Endothelial cell of umbilical vein (primary cell): ENCODE measurements around the gene HRNR. TPM values are rescaled to one million over a fixed set of nuclear protein-coding genes. Genes with fewer than 3 reads are reported as not detected.

Experiments
- BruUV-seq: library from RNA; stranded (reverse); fragments of 400-500 nt; replicated peaks from 2 replicates; lab custom pipeline; 2021; lab: Mats Ljungman, UMichigan
- CTCF ChIA-PET: fragments of 300-600, 350-600 bp; sonication (Branson Sonifier 250); formaldehyde crosslinking; loops from one replicate; lab custom pipeline; 2021; ENCODE audit warnings: antibody characterized with exemption, inconsistent platforms; lab: Charles Lee
- POLR2A ChIA-PET: fragments of 300-600, 350-600 bp; sonication (Branson Sonifier 250); formaldehyde crosslinking; loops from one replicate; lab custom pipeline; 2021; ENCODE audit warnings: antibody characterized with exemption, inconsistent platforms; lab: Charles Lee
- DNase-seq: peaks from one replicate; pipeline ENCODE4 v3.0.0-alpha.2; 2011; ENCODE audit warnings: low read depth, low spot score
- FAIRE-seq: peaks from 2 replicates; lab custom pipeline; 2011; peaks lifted over from hg19 to GRCh38; lab: Jason Lieb, UNC
- H2AFZ ChIP-seq: 2 replicates; pipeline ENCODE4 v1.6.0; 2012; ENCODE audit warnings: low read depth, low read length, control low read depth, inconsistent platforms
- H3K27ac ChIP-seq: 2 replicates; pipeline ENCODE4 v1.5.1; 2011; ENCODE audit warnings: low read depth, mild to moderate bottlenecking, control low read depth, low read length, moderate library complexity; ENCODE audit not compliant: insufficient read depth
- H3K27me3 ChIP-seq, 2 experiments: 2 replicates each; pipeline versions ENCODE4 v1.6.0 to v1.6.1; 2011; ENCODE audit warnings: low read length in 2 of 2, mixed read lengths in 1 of 2; ENCODE audit not compliant: control insufficient read depth in 2 of 2, insufficient read depth in 2 of 2
- H3K36me3 ChIP-seq, 2 experiments: 2 replicates in 1 of 2; 3 replicates in 1 of 2; pipeline ENCODE4 v1.5.1; 2011; ENCODE audit warnings: low read length in 2 of 2, mild to moderate bottlenecking in 1 of 2, moderate library complexity in 1 of 2; ENCODE audit not compliant: control insufficient read depth in 2 of 2, insufficient read depth in 2 of 2; ENCODE audit errors: extremely low read depth in 1 of 2
- H3K4me1 ChIP-seq: 3 replicates; pipeline ENCODE4 v1.5.1; 2011; ENCODE audit warnings: mild to moderate bottlenecking, low read length; ENCODE audit not compliant: control insufficient read depth, insufficient read depth; ENCODE audit errors: extremely low read depth
- H3K4me2 ChIP-seq: 2 replicates; pipeline ENCODE4 v1.6.1; 2011; ENCODE audit warnings: low read length, control low read depth, mixed read lengths; ENCODE audit not compliant: insufficient read depth
- H3K4me3 ChIP-seq, 3 experiments: fragments of 200-600 bp in 1 of 3; sonication (generic), shearing (Covaris generic) in 1 of 3; replicated peaks in 1 of 3; 2 replicates each; pipeline ENCODE4 v1.5.1; 2011 to 2016; ENCODE audit warnings: control low read depth in 3 of 3, low read length in 3 of 3, mild to moderate bottlenecking in 2 of 3, inconsistent platforms in 1 of 3, low read depth in 1 of 3, moderate library complexity in 1 of 3; ENCODE audit not compliant: insufficient read depth in 1 of 3
- H3K79me2 ChIP-seq: 2 replicates; pipeline ENCODE4 v1.6.0; 2012; ENCODE audit warnings: low read length, inconsistent platforms; ENCODE audit not compliant: control insufficient read depth, insufficient read depth
- H3K9ac ChIP-seq: replicated peaks from 2 replicates; pipeline ENCODE3; 2011; ENCODE audit warnings: low read length, control low read depth; ENCODE audit not compliant: insufficient read depth; ENCODE audit errors: extremely low read depth
- H3K9me1 ChIP-seq: replicated peaks from 3 replicates; pipeline ENCODE4 v1.6.0; 2011; ENCODE audit warnings: mild to moderate bottlenecking, low read length; ENCODE audit not compliant: control insufficient read depth, insufficient read depth; ENCODE audit errors: extremely low read depth
- H3K9me3 ChIP-seq: replicated peaks from 2 replicates; pipeline ENCODE4 v1.5.1; 2012; ENCODE audit warnings: low read length, inconsistent platforms; ENCODE audit not compliant: control insufficient read depth, insufficient read depth
- H4K20me1 ChIP-seq: replicated peaks from 2 replicates; pipeline ENCODE3; 2011; ENCODE audit warnings: mild to moderate bottlenecking, low read length; ENCODE audit not compliant: control insufficient read depth, insufficient read depth; ENCODE audit errors: extremely low read depth
- EZH2 ChIP-seq: IDR thresholded peaks from 2 replicates; pipeline ENCODE4 v1.6.1; 2012; ENCODE audit warnings: borderline replicate concordance, low read depth, mild to moderate bottlenecking, moderate library complexity, low read length, inconsistent platforms; ENCODE audit not compliant: severe bottlenecking
- FOS ChIP-seq: IDR thresholded peaks from 2 replicates; pipeline ENCODE4 v1.6.1; 2011; ENCODE audit warnings: mild to moderate bottlenecking, low read length, moderate library complexity, borderline replicate concordance; ENCODE audit not compliant: insufficient read depth
- GATA2 ChIP-seq: IDR thresholded peaks from 2 replicates; pipeline ENCODE4 v1.7.0; 2011; ENCODE audit warnings: low read depth, mild to moderate bottlenecking, moderate library complexity, mixed read lengths, low read length; ENCODE audit not compliant: insufficient read length, insufficient read depth
- JUN ChIP-seq: IDR thresholded peaks from 2 replicates; pipeline ENCODE4 v1.6.1; 2011; ENCODE audit warnings: borderline replicate concordance, low read depth; ENCODE audit not compliant: insufficient read length, insufficient read depth
- MYC ChIP-seq: IDR thresholded peaks from one replicate; pipeline ENCODE4 v1.6.1; 2011; ENCODE audit warnings: mild to moderate bottlenecking, low read depth, low read length
- POLR2A ChIP-seq: IDR thresholded peaks from 2 replicates; pipeline ENCODE4 v1.6.1; 2012; ENCODE audit warnings: low read depth, mild to moderate bottlenecking, control low read depth, low read length
- POLR2AphosphoS5 ChIP-seq: IDR thresholded peaks from 2 replicates; pipeline ENCODE4 v1.6.1; 2012; ENCODE audit warnings: low read depth, mild to moderate bottlenecking, control low read depth, low read length, moderate library complexity; ENCODE audit not compliant: insufficient read depth
- dilution Hi-C: fragments of 300-500 bp; cut with MboI; formaldehyde crosslinking; loops from one replicate; pipeline ENCODE4 v1.15.0; 2019; ENCODE audit warnings: low sequenced_read_pairs; ENCODE audit not compliant: extremely low pct_ligation_motif_present
- intact Hi-C: fragments of 100-400 bp; cut with micrococcal nuclease; formaldehyde crosslinking; loops from one replicate; pipeline ENCODE4 v1.10.0; 2022
- polyA plus RNA-seq, 4 experiments: library from polyadenylated mRNA; depleted of rRNA in 3 of 4; stranded (reverse) in 3 of 4; unstranded in 1 of 4; fragments of >200 nt; gene quantifications; 2 replicates each; pipeline versions ENCODE4 v1.2.1 to v1.2.3, GENCODE V29; 2011 to 2012; ENCODE audit warnings: missing spikeins in 1 of 4
- total RNA-seq: library from RNA; stranded (reverse); gene quantifications from 2 replicates; pipeline ENCODE4 v1.2.3, GENCODE V29; 2021
- TF ChIP-seq, protein P1 (sequence below): IDR thresholded peaks from 2 replicates; pipeline ENCODE4 v1.6.1; 2011; ENCODE audit not compliant: insufficient read depth, insufficient read length
- TF ChIP-seq, protein P2 (sequence below), 2 donors: IDR thresholded peaks; 1 replicate in 1 of 2; 2 replicates in 1 of 2; pipeline ENCODE4 v1.5.1; 2011; ENCODE audit warnings: low read length in 2 of 2, mild to moderate bottlenecking in 2 of 2, moderate library complexity in 2 of 2, control low read depth in 1 of 2, inconsistent platforms in 1 of 2, low read depth in 1 of 2; ENCODE audit not compliant: insufficient read depth in 1 of 2; ENCODE audit errors: extremely low read depth in 1 of 2

Gene HRNR
- total and polyA plus RNA-seq, 2 donors (not counting 3 experiments of a cell fraction or from before 2014, with no cell fraction given): not detected

DNA sequence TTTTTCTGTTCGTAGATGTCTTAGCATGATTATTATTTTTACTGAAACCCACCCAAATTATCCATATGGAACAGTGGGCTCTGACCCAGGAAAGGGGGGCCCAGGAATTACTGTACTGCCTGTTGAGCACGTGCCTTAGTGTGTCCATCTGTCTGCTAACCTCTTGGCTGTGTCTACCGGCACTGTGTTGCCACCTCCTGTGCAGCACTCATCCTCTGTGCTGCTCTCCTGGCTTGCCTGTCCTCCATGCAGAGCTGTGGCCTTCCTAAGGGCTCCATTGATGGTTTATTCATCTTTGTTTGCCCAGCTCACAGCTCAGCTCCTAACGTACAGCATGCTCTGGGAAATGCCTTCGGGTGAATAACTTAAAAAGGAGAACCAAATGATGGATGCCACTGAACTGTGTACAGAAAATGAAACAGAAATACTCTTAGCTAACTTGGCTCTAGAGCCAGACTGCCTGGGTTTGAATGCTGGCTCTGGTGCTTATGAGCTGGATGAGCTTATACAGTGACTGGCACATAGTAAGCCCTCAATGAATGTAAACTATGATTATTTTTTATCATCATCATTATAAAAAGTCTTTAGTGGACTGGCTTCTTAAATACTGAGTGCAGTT lies 53.6 kb downstream of the HRNR start:
- intact Hi-C loops: no loop called here
- H3K9ac ChIP-seq: no peak overlapping the region
- H3K9me1 ChIP-seq: no peaks in the 10 kb centered on the region
- no peaks in the 10 kb centered on the region for H4K20me1 ChIP-seq
- DNase-seq (no peak), FAIRE-seq (no peak)
- no peaks in the 10 kb centered on the region for H3K4me1 ChIP-seq
- dilution Hi-C loops: no loop called here
- H3K4me3 ChIP-seq: no peak overlapping the region
- H2AFZ ChIP-seq: no peak overlapping the region
- H3K4me2 ChIP-seq: no peak overlapping the region
- ChIA-PET POLR2A (no interaction called here), CTCF (interaction anchor here (1.4 to 1.5 kb wide), 2 partner anchors 12 to 16 kb away, joined by 3 to 4 read pairs; no protein-coding TSS in a partner anchor)
- no peaks in the 10 kb centered on the region for H3K79me2 ChIP-seq
- no peak overlapping the region for H3K27ac ChIP-seq
- no peak for TF ChIP-seq POLR2A
- TF ChIP-seq, protein P1, sequence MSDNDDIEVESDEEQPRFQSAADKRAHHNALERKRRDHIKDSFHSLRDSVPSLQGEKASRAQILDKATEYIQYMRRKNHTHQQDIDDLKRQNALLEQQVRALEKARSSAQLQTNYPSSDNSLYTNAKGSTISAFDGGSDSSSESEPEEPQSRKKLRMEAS: no peak
- no peak for TF ChIP-seq EZH2
- TF ChIP-seq, protein P2, sequence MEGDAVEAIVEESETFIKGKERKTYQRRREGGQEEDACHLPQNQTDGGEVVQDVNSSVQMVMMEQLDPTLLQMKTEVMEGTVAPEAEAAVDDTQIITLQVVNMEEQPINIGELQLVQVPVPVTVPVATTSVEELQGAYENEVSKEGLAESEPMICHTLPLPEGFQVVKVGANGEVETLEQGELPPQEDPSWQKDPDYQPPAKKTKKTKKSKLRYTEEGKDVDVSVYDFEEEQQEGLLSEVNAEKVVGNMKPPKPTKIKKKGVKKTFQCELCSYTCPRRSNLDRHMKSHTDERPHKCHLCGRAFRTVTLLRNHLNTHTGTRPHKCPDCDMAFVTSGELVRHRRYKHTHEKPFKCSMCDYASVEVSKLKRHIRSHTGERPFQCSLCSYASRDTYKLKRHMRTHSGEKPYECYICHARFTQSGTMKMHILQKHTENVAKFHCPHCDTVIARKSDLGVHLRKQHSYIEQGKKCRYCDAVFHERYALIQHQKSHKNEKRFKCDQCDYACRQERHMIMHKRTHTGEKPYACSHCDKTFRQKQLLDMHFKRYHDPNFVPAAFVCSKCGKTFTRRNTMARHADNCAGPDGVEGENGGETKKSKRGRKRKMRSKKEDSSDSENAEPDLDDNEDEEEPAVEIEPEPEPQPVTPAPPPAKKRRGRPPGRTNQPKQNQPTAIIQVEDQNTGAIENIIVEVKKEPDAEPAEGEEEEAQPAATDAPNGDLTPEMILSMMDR (IDR thresholded peaks at IDR 0.05; ENCODE audit: extremely low read depth in 1 of 2, insufficient read depth in 1 of 2, low read depth in 1 of 2, low read length in 2 of 2): no peak
- TF ChIP-seq MYC: no peak
- TF ChIP-seq GATA2: no peak
- TF ChIP-seq FOS: no peak
- no peak for TF ChIP-seq POLR2AphosphoS5
- TF ChIP-seq JUN: no peak
- no TSS peak for BruUV-seq
- H3K36me3 ChIP-seq: no peaks in the 10 kb centered on the region
- H3K27me3 ChIP-seq: peaks cover 0 to 4% of the 10 kb centered on the region in 2 experiments
- no peaks in the 10 kb centered on the region for H3K9me3 ChIP-seq
